Measurements from ENCODE around the gene PLCL2.

PLCL2 gene

GRCh38 chr3:17079933-17080332 is 195.2 kb downstream of the PLCL2 start:
- no peak overlapping the region for H3K27ac ChIP-seq (ENCODE audit: low read depth, low read length)
- no peaks in the 10 kb centered on the region for H3F3A ChIP-seq (ENCODE audit: insufficient read depth)
- no peak overlapping the region for H3K9ac ChIP-seq (ENCODE audit: low read length)
- H4K20me1 ChIP-seq (ENCODE audit: low read depth, low read length): no peaks in the 10 kb centered on the region
- no peak overlapping the region for H2AFZ ChIP-seq (ENCODE audit: low read depth, low read length, severe bottlenecking)
- no peaks in the 10 kb centered on the region for H3K27me3 ChIP-seq (ENCODE audit: low read length)
- H3K9me3 ChIP-seq (ENCODE audit: insufficient read depth, low read length): no peaks in the 10 kb centered on the region
- no peak overlapping the region for H3K4me2 ChIP-seq (ENCODE audit: low read depth, low read length, poor library complexity, severe bottlenecking)
- H3K36me3 ChIP-seq (ENCODE audit: low read length): no peaks in the 10 kb centered on the region
- no peaks in the 10 kb centered on the region for H3K9me2 ChIP-seq (replicated peaks; ENCODE audit: insufficient read depth, low read length)
- no peak overlapping the region for H3K4me3 ChIP-seq (ENCODE audit: insufficient read depth, low read length, poor library complexity, severe bottlenecking)
- H3K79me2 ChIP-seq (ENCODE audit: insufficient read depth, low read length): no peaks in the 10 kb centered on the region
- TF ChIP-seq EZH2phosphoT487 (conservative IDR thresholded peaks at IDR 0.05; ENCODE audit: low read length) (no peak), CTCF (IDR thresholded peaks at IDR 0.05; ENCODE audit: insufficient read depth, low read length, poor library complexity, severe bottlenecking) (no peak)

GRCh38 chr3:17081520-17081919 is 196.8 kb downstream of the PLCL2 start:
- Histone ChIP-seq H3K9ac (ENCODE audit: low read length) (no peak overlapping the region), H3K9me3 (ENCODE audit: insufficient read depth, low read length) (no peaks in the 10 kb centered on the region), H2AFZ (ENCODE audit: low read depth, low read length, severe bottlenecking) (no peak overlapping the region), H3K9me2 (replicated peaks; ENCODE audit: insufficient read depth, low read length) (no peaks in the 10 kb centered on the region), H3K36me3 (ENCODE audit: low read length) (no peaks in the 10 kb centered on the region), H3K79me2 (ENCODE audit: insufficient read depth, low read length) (no peaks in the 10 kb centered on the region), H3F3A (ENCODE audit: insufficient read depth) (no peaks in the 10 kb centered on the region), H4K20me1 (ENCODE audit: low read depth, low read length) (no peaks in the 10 kb centered on the region), H3K27me3 (ENCODE audit: low read length) (no peaks in the 10 kb centered on the region), H3K27ac (ENCODE audit: low read depth, low read length) (no peak overlapping the region), H3K4me3 (ENCODE audit: insufficient read depth, low read length, poor library complexity, severe bottlenecking) (no peak overlapping the region), H3K4me2 (ENCODE audit: low read depth, low read length, poor library complexity, severe bottlenecking) (no peak overlapping the region)
- TF ChIP-seq CTCF (IDR thresholded peaks at IDR 0.05; ENCODE audit: insufficient read depth, low read length, poor library complexity, severe bottlenecking) (no peak), EZH2phosphoT487 (conservative IDR thresholded peaks at IDR 0.05; ENCODE audit: low read length) (no peak)

GRCh38 chr3:17087509-17087908 is 202.8 kb downstream of the PLCL2 start:
- Histone ChIP-seq H3K4me3 (ENCODE audit: insufficient read depth, low read length, poor library complexity, severe bottlenecking) (no peak overlapping the region), H2AFZ (ENCODE audit: low read depth, low read length, severe bottlenecking) (no peak overlapping the region), H3K9me3 (ENCODE audit: insufficient read depth, low read length) (no peaks in the 10 kb centered on the region), H3K9me2 (replicated peaks; ENCODE audit: insufficient read depth, low read length) (no peaks in the 10 kb centered on the region), H3K36me3 (ENCODE audit: low read length) (no peaks in the 10 kb centered on the region), H3K27me3 (ENCODE audit: low read length) (no peaks in the 10 kb centered on the region), H4K20me1 (ENCODE audit: low read depth, low read length) (no peaks in the 10 kb centered on the region), H3K9ac (ENCODE audit: low read length) (no peak overlapping the region), H3K79me2 (ENCODE audit: insufficient read depth, low read length) (no peaks in the 10 kb centered on the region), H3K27ac (ENCODE audit: low read depth, low read length) (no peak overlapping the region), H3F3A (ENCODE audit: insufficient read depth) (no peaks in the 10 kb centered on the region), H3K4me2 (ENCODE audit: low read depth, low read length, poor library complexity, severe bottlenecking) (no peak overlapping the region)
- TF ChIP-seq EZH2phosphoT487 (conservative IDR thresholded peaks at IDR 0.05; ENCODE audit: low read length) (no peak), CTCF (IDR thresholded peaks at IDR 0.05; ENCODE audit: insufficient read depth, low read length, poor library complexity, severe bottlenecking) (no peak)

All from SU-DHL-6 (cell line).